A549 (cell line): ENCODE results near the gene SCTR.
A peak's percentile ranks its signal among the peaks of the same experiment; 100 is the strongest.

Experiments
- BHLHE40 ChIP-seq: IDR thresholded peaks from 2 replicates; pipeline ENCODE4 v1.6.1; 2012; ENCODE audit warnings: low read depth, low read length, inconsistent platforms
- CBX8 ChIP-seq: fragments of 200-600 bp; sonication (generic); IDR thresholded peaks from 2 replicates; pipeline ENCODE4 v1.6.1; 2016
- CEBPB ChIP-seq, 2 experiments: fragments of >200 bp in 1 of 2; sonication (Bioruptor Twin) in 1 of 2; formaldehyde crosslinking in 1 of 2; IDR thresholded peaks; 2 replicates each; pipeline ENCODE4 v1.6.1; 2012 to 2016
- CHD2 ChIP-seq: fragments of 150-350 bp; IDR thresholded peaks from 2 replicates; pipeline ENCODE4 v1.6.1; 2014; ENCODE audit warnings: low read length; ENCODE audit not compliant: partially characterized antibody
- EHMT2 ChIP-seq: fragments of 200-600 bp; sonication (generic); IDR thresholded peaks from 2 replicates; pipeline ENCODE4 v1.6.1; 2016; ENCODE audit warnings: antibody characterized with exemption, low read depth, mild to moderate bottlenecking, moderate library complexity
- POLR2A ChIP-seq: IDR thresholded peaks from 2 replicates; pipeline ENCODE4 v1.6.1; 2012; ENCODE audit warnings: mild to moderate bottlenecking, low read length
- RAD21 ChIP-seq, 2 experiments: fragments of >200 bp in 1 of 2; sonication (Bioruptor Twin) in 1 of 2; formaldehyde crosslinking in 1 of 2; IDR thresholded peaks in 1 of 2; conservative IDR thresholded peaks in 1 of 2; 2 replicates in 1 of 2; 3 replicates in 1 of 2; pipeline ENCODE4 v1.6.1; 2012 to 2018; ENCODE audit warnings: inconsistent platforms in 1 of 2
- RFX5 ChIP-seq: fragments of 450-650 bp; IDR thresholded peaks from 2 replicates; pipeline ENCODE4 v1.7.1; 2014; ENCODE audit warnings: antibody characterized with exemption, mild to moderate bottlenecking, moderate library complexity
- TF ChIP-seq, protein P1 (sequence below): fragments of >200 bp; sonication (Bioruptor Twin); formaldehyde crosslinking; IDR thresholded peaks from 3 replicates; pipeline ENCODE4 v1.5.1; 2016
- TF ChIP-seq, protein P2 (sequence below): fragments of 450-650 bp; IDR thresholded peaks from 2 replicates; pipeline ENCODE4 v1.6.1; 2014; ENCODE audit warnings: antibody characterized with exemption
- TF ChIP-seq, protein P3 (sequence below): fragments of 200-600 bp; sonication (generic); IDR thresholded peaks from 2 replicates; pipeline ENCODE4 v1.6.1; 2016; ENCODE audit warnings: antibody characterized with exemption, mild to moderate bottlenecking, moderate library complexity

DNA sequence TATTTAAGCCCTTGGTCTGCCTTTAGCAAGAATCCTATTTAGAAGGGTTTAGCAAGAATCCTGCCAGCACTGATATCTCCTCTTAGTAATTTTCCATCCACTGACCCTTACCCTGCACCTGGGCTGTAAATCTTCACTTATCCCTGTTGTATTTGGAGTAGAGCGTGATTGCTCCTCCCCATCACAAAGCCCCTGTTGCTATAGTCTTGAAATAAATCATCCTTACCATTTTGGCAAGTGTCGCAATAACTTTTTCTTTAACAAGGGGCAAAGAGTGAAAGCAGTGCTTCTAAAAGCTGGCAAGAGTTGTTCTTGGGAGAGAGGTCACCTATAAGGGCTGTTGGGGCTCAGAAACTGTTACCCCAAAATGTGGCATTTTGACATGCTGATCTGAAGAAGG lies 3.7 kb upstream of the SCTR start:
- TF ChIP-seq RAD21 (conservative IDR thresholded peaks at IDR 0.05 in 1 of 2, IDR thresholded peaks at IDR 0.05 in 1 of 2) (no peak), POLR2A (no peak), CEBPB (IDR thresholded peaks at IDR 0.05) (peak in 1 of 2 experiments; percentile 27; a peak in 1 of 4 replicates), CBX8 (no peak), BHLHE40 (no peak), RFX5 (no peak), EHMT2 (no peak), CHD2 (no peak)
- TF ChIP-seq, protein P1, sequence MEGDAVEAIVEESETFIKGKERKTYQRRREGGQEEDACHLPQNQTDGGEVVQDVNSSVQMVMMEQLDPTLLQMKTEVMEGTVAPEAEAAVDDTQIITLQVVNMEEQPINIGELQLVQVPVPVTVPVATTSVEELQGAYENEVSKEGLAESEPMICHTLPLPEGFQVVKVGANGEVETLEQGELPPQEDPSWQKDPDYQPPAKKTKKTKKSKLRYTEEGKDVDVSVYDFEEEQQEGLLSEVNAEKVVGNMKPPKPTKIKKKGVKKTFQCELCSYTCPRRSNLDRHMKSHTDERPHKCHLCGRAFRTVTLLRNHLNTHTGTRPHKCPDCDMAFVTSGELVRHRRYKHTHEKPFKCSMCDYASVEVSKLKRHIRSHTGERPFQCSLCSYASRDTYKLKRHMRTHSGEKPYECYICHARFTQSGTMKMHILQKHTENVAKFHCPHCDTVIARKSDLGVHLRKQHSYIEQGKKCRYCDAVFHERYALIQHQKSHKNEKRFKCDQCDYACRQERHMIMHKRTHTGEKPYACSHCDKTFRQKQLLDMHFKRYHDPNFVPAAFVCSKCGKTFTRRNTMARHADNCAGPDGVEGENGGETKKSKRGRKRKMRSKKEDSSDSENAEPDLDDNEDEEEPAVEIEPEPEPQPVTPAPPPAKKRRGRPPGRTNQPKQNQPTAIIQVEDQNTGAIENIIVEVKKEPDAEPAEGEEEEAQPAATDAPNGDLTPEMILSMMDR = no peak
- TF ChIP-seq, protein P2, sequence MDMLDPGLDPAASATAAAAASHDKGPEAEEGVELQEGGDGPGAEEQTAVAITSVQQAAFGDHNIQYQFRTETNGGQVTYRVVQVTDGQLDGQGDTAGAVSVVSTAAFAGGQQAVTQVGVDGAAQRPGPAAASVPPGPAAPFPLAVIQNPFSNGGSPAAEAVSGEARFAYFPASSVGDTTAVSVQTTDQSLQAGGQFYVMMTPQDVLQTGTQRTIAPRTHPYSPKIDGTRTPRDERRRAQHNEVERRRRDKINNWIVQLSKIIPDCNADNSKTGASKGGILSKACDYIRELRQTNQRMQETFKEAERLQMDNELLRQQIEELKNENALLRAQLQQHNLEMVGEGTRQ = no peak
- TF ChIP-seq, protein P3, sequence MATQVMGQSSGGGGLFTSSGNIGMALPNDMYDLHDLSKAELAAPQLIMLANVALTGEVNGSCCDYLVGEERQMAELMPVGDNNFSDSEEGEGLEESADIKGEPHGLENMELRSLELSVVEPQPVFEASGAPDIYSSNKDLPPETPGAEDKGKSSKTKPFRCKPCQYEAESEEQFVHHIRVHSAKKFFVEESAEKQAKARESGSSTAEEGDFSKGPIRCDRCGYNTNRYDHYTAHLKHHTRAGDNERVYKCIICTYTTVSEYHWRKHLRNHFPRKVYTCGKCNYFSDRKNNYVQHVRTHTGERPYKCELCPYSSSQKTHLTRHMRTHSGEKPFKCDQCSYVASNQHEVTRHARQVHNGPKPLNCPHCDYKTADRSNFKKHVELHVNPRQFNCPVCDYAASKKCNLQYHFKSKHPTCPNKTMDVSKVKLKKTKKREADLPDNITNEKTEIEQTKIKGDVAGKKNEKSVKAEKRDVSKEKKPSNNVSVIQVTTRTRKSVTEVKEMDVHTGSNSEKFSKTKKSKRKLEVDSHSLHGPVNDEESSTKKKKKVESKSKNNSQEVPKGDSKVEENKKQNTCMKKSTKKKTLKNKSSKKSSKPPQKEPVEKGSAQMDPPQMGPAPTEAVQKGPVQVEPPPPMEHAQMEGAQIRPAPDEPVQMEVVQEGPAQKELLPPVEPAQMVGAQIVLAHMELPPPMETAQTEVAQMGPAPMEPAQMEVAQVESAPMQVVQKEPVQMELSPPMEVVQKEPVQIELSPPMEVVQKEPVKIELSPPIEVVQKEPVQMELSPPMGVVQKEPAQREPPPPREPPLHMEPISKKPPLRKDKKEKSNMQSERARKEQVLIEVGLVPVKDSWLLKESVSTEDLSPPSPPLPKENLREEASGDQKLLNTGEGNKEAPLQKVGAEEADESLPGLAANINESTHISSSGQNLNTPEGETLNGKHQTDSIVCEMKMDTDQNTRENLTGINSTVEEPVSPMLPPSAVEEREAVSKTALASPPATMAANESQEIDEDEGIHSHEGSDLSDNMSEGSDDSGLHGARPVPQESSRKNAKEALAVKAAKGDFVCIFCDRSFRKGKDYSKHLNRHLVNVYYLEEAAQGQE = no peak
